Fibroblast of mammary gland (primary cell): ENCODE results near the gene PGGHG.
A peak's percentile ranks its signal among the peaks of the same experiment; 100 is the strongest.

Source experiments
- DNase-seq: peaks from one replicate; pipeline ENCODE4 v3.0.0-alpha.2; 2010; ENCODE audit warnings: low read depth
- H3K4me3 ChIP-seq: 2 replicates; pipeline ENCODE4 v1.5.1; 2011; ENCODE audit warnings: low read depth, mild to moderate bottlenecking, low read length, moderate library complexity; ENCODE audit not compliant: control insufficient read depth
- CTCF ChIP-seq: conservative IDR thresholded peaks from 2 replicates; pipeline ENCODE4 v1.5.1; 2011; ENCODE audit warnings: low read depth, low read length, inconsistent platforms; ENCODE audit not compliant: control insufficient read depth, insufficient read depth

PGGHG gene

GRCh38 chr11:276219-276618 is 12.7 kb upstream of the PGGHG start:
- TF ChIP-seq CTCF, result no peak
- no peak for DNase-seq
- no peak overlapping the region for H3K4me3 ChIP-seq

GRCh38 chr11:278001-278951 is 10.7 kb upstream of the PGGHG start, which contains the start of gene NLRP6:
NLRP6 (plus strand) TSS chr11:278407; CDS start chr11:278570, 163 bp downstream.
- DNase-seq, result no peak
- no peak for TF ChIP-seq CTCF
- no peak within 1 kb of the TSS for H3K4me3 ChIP-seq

GRCh38 chr11:279040-279965 is 9.6 kb upstream of the PGGHG start:
- DNase-seq, result no peak
- no peak overlapping the region for H3K4me3 ChIP-seq
- TF ChIP-seq CTCF, result no peak

- H3K4me3 ChIP-seq, result no peak overlapping the region
- peak; percentile 9 for DNase-seq
- no peak for TF ChIP-seq CTCF
These were observed 8.8 kb upstream of the PGGHG start for GRCh38 chr11:279966-280705.

GRCh38 chr11:280706-281485 is 8.0 kb upstream of the PGGHG start:
- no peak for DNase-seq
- no peak for TF ChIP-seq CTCF
- no peak overlapping the region for H3K4me3 ChIP-seq
